ENCODE measurements around the gene ARSB. TPM values are rescaled to one million over a fixed set of nuclear protein-coding genes. Genes with fewer than 3 reads are reported as not detected.

Gene ARSB
- polyA plus RNA-seq, 2 of the 4 experiments (the other 2 are of a cell fraction), result 8.4 to 13.4 TPM

- DNase-seq (ENCODE audit: low read depth in 1 of 2, low spot score in 1 of 2), result no peak
- ChIA-PET POLR2A (no interaction called here), CTCF (interaction anchor here (0.9 to 1.7 kb wide), 2 partner anchors 19 to 30 kb away, joined by 3 to 4 read pairs; no protein-coding TSS in a partner anchor)
- Histone ChIP-seq H3K27ac (peak overlapping the region; percentile 69 to 77), H3K9me3 (peaks cover 5% of the 10 kb centered on the region), H3K4me3 (no peak overlapping the region), H3K4me2 (peak overlapping the region; percentile 45; the same call in 2 of the 3 replicates), H3K4me1 (peaks cover 29% of the 10 kb centered on the region)
- FAIRE-seq, result no peak
- ATAC-seq, result peak; percentile 21 to 31; a peak in 1 of 6 replicates
- WGBS (ENCODE audit: missing lambda C conversion rate), result 92% methylated on average over 4 of the region's 4 CpGs
- TF ChIP-seq GATA3 (IDR thresholded peaks at IDR 0.05; ENCODE audit: borderline replicate concordance), result no peak
- TF ChIP-seq, protein P1, sequence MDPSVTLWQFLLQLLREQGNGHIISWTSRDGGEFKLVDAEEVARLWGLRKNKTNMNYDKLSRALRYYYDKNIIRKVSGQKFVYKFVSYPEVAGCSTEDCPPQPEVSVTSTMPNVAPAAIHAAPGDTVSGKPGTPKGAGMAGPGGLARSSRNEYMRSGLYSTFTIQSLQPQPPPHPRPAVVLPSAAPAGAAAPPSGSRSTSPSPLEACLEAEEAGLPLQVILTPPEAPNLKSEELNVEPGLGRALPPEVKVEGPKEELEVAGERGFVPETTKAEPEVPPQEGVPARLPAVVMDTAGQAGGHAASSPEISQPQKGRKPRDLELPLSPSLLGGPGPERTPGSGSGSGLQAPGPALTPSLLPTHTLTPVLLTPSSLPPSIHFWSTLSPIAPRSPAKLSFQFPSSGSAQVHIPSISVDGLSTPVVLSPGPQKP (IDR thresholded peaks at IDR 0.05; ENCODE audit: low read depth, low read length), result no peak
- no peak for TF ChIP-seq FOSB (CRISPR knock-in tag; IDR thresholded peaks at IDR 0.05)
Measured at GRCh38 chr5:78779262-78779661, 205.8 kb downstream of the ARSB start.

DNA sequence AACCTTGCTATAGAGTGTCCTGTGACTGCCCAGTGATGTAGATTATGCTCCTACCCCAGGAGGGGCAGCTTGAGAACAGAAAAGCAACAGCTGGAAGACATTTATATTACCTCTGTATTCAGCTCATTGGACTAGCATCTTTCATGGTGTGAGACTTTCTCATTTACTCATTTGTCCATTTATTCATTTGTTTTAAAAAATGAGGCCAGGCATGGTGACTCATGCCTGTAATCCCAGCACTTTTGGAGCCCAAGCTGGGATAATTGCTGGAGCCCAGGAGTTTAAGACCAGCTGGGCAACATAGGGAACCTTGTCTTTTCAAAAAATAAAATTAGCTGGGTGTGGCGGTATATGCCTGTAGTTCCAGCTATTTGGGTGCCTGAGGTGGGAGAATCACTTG, 206.6 kb downstream of the ARSB start:
- DNase-seq (ENCODE audit: low read depth in 1 of 2, low spot score in 1 of 2), result no peak
- Histone ChIP-seq H3K9me3 (peaks cover 2% of the 10 kb centered on the region; the same call in 1 of the 3 replicates), H3K4me3 (no peak overlapping the region), H3K27ac (peak overlapping the region; percentile 69 to 77; a peak in 4 of 6 replicates), H3K4me2 (no peak overlapping the region), H3K4me1 (peaks cover 29% of the 10 kb centered on the region)
- CTCF ChIA-PET, result interaction anchor here (1.6 to 1.7 kb wide), 2 partner anchors 31 to 185 kb away, joined by 3 to 4 read pairs; no protein-coding TSS in a partner anchor
- TF ChIP-seq MAFK (IDR thresholded peaks at IDR 0.05; ENCODE audit: partially characterized antibody) (no peak), FOXS1 (CRISPR knock-in tag; IDR thresholded peaks at IDR 0.05) (no peak), CBX2 (IDR thresholded peaks at IDR 0.05; ENCODE audit: borderline replicate concordance, low read depth) (no peak), JUNB (IDR thresholded peaks at IDR 0.05) (no peak), RCOR1 (IDR thresholded peaks at IDR 0.05; ENCODE audit: low read depth, low read length) (no peak), E2F6 (IDR thresholded peaks at IDR 0.05; ENCODE audit: borderline replicate concordance, low read depth) (no peak), HOXB13 (CRISPR knock-in tag; IDR thresholded peaks at IDR 0.05; ENCODE audit: low read depth) (no peak), RARB (CRISPR knock-in tag; IDR thresholded peaks at IDR 0.05) (no peak), MAX (IDR thresholded peaks at IDR 0.05) (no peak), RAD21 (conservative IDR thresholded peaks at IDR 0.05 in 1 of 2, IDR thresholded peaks at IDR 0.05 in 1 of 2) (no peak), HEYL (CRISPR knock-in tag; IDR thresholded peaks at IDR 0.05) (no peak), CBX8 (IDR thresholded peaks at IDR 0.05) (no peak)
- TF ChIP-seq, protein P2, sequence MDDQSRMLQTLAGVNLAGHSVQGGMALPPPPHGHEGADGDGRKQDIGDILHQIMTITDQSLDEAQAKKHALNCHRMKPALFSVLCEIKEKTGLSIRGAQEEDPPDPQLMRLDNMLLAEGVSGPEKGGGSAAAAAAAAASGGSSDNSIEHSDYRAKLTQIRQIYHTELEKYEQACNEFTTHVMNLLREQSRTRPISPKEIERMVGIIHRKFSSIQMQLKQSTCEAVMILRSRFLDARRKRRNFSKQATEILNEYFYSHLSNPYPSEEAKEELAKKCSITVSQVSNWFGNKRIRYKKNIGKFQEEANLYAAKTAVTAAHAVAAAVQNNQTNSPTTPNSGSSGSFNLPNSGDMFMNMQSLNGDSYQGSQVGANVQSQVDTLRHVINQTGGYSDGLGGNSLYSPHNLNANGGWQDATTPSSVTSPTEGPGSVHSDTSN (IDR thresholded peaks at IDR 0.05), result no peak
- POLR2A ChIA-PET, result no interaction called here
- WGBS (ENCODE audit: missing lambda C conversion rate), result 94% methylated on average over 1 of the region's 1 CpG
- ATAC-seq, result no peak
- no peak for FAIRE-seq

- DNase-seq (ENCODE audit: low read depth in 1 of 2, low spot score in 1 of 2) (no peak), ATAC-seq (no peak), FAIRE-seq (no peak)
- Histone ChIP-seq H3K27ac (no peak overlapping the region), H3K4me1 (peaks cover 29% of the 10 kb centered on the region), H3K4me3 (no peak overlapping the region), H3K4me2 (no peak overlapping the region), H3K9me3 (peaks cover 2% of the 10 kb centered on the region; the same call in 1 of the 3 replicates)
- WGBS (ENCODE audit: missing lambda C conversion rate), result 93% methylated on average over 5 of the region's 5 CpGs
- POLR2A ChIA-PET, result no interaction called here
- CTCF ChIA-PET, result interaction anchor here (1.6 to 1.7 kb wide), 2 partner anchors 31 to 184 kb away, joined by 3 to 4 read pairs; no protein-coding TSS in a partner anchor
- TF ChIP-seq CHD2 (IDR thresholded peaks at IDR 0.05; ENCODE audit: low read length, partially characterized antibody), result no peak
- TF ChIP-seq TP53 (CRISPR knock-in tag; IDR thresholded peaks at IDR 0.05), result no peak
- TF ChIP-seq HOXA7 (CRISPR knock-in tag; IDR thresholded peaks at IDR 0.05), result no peak
- no peak for TF ChIP-seq HOXB13 (CRISPR knock-in tag; IDR thresholded peaks at IDR 0.05; ENCODE audit: low read depth)
- TF ChIP-seq ZFP36 (IDR thresholded peaks at IDR 0.05; ENCODE audit: borderline replicate concordance, partially characterized antibody), result no peak
- TF ChIP-seq POLR2A (IDR thresholded peaks at IDR 0.05; ENCODE audit: low read length), result no peak
- no peak for TF ChIP-seq RARB (CRISPR knock-in tag; IDR thresholded peaks at IDR 0.05)
- TF ChIP-seq FOSB (CRISPR knock-in tag; IDR thresholded peaks at IDR 0.05), result no peak
- TF ChIP-seq POLR2AphosphoS2 (conservative IDR thresholded peaks at IDR 0.05; ENCODE audit: low read length), result no peak
- TF ChIP-seq NR3C1 (IDR thresholded peaks at IDR 0.05), result no peak
- TF ChIP-seq E2F6 (IDR thresholded peaks at IDR 0.05; ENCODE audit: borderline replicate concordance, low read depth), result no peak
- no peak for TF ChIP-seq CHD4 (IDR thresholded peaks at IDR 0.05; ENCODE audit: borderline replicate concordance)
- no peak for TF ChIP-seq GATA3 (IDR thresholded peaks at IDR 0.05; ENCODE audit: borderline replicate concordance)
- TF ChIP-seq NPAS2 (CRISPR knock-in tag; IDR thresholded peaks at IDR 0.05; ENCODE audit: borderline replicate concordance), result no peak
- no peak for TF ChIP-seq ZNF302 (CRISPR knock-in tag; IDR thresholded peaks at IDR 0.05)
- TF ChIP-seq, protein P1 (IDR thresholded peaks at IDR 0.05; ENCODE audit: low read depth, low read length), result no peak
- no peak for TF ChIP-seq MAX (IDR thresholded peaks at IDR 0.05)
- no peak for TF ChIP-seq MAFK (IDR thresholded peaks at IDR 0.05; ENCODE audit: partially characterized antibody)
Measured at GRCh38 chr5:78777901-78778300, 207.2 kb downstream of the ARSB start.

All from A549 (cell line).